Peyer's patch (tissue), 4 donors: ENCODE data around the gene OS9. TPM values are rescaled to one million over a fixed set of nuclear protein-coding genes. Genes with fewer than 3 reads are reported as not detected.

Source experiments
- DNase-seq, 3 donors: peaks; one replicate each; pipeline ENCODE4 v3.0.0-alpha.2; 2017 to 2019
- H3K27ac ChIP-seq, 4 donors: fragments of 200-600 bp; sonication (generic); one replicate each; pipeline ENCODE4 v1.5.1; 2016 to 2019
- H3K27me3 ChIP-seq, 2 donors: fragments of 200-600 bp; sonication (generic); one replicate each; pipeline ENCODE4 v1.5.1; 2019
- H3K36me3 ChIP-seq, 3 donors: fragments of 200-600 bp; sonication (generic); one replicate each; pipeline ENCODE4 v1.5.1; 2016 to 2019
- H3K4me1 ChIP-seq, 4 donors: fragments of 200-600 bp; sonication (generic); one replicate each; pipeline ENCODE4 v1.5.1; 2016 to 2019
- H3K4me3 ChIP-seq, 4 donors: fragments of 200-600 bp; sonication (generic); 1 replicate in 3 of 4; 2 replicates in 1 of 4; pipeline ENCODE4 v1.5.1; 2016 to 2019; ENCODE audit warnings: mild to moderate bottlenecking in 1 of 4
- H3K9me3 ChIP-seq, 4 donors: fragments of 200-600 bp; sonication (generic); one replicate each; pipeline ENCODE4 v1.5.1; 2016 to 2019; ENCODE audit warnings: mild to moderate bottlenecking in 1 of 4
- CTCF ChIP-seq, 6 experiments: fragments of 450-650 bp in 4 of 6; fragments of 200-600 bp in 2 of 6; sonication (generic) in 1 of 6; IDR thresholded peaks; one replicate each; pipeline ENCODE4 v1.5.1; 2017 to 2019; ENCODE audit warnings: antibody characterized with exemption in 6 of 6, mild to moderate bottlenecking in 3 of 6, moderate library complexity in 1 of 6
- POLR2A ChIP-seq, 2 donors: fragments of 450-650 bp; IDR thresholded peaks; one replicate each; pipeline ENCODE4 v1.5.1; 2017; ENCODE audit warnings: antibody characterized with exemption in 2 of 2, mild to moderate bottlenecking in 2 of 2, moderate library complexity in 2 of 2
- total RNA-seq, 4 donors: library from RNA; depleted of rRNA; stranded (reverse); fragments of >200 nt; gene quantifications; one replicate each; pipeline ENCODE4 v1.1.0, GENCODE V29; 2016

Gene OS9
- total RNA-seq, 4 donors from 2014 or later, result 275 to 353 (median 292) TPM

DNA sequence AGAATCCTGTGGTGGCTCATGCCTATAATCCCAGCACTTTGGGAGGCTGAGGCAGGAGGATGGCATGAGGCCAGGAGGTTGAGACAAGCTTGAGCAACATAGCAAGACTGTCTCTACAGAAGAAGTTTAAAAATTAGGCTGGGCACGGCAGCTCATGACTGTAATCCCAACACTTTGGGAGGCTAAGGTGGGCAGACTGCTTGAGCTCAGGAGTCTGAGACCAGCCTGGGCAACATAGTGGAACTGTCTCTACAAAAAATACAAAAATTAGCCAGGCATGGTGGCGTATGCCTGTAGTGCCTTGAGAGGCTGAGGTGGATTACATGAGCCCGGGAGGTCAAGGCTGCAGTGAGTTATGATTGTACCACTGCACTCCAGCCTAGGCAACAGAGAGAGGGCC lies 73.9 kb downstream of the OS9 start:
- H3K9me3 ChIP-seq, result no peaks in the 10 kb centered on the region
- no peaks in the 10 kb centered on the region for H3K36me3 ChIP-seq
- H3K27me3 ChIP-seq, result peaks cover 0 to 13% of the 10 kb centered on the region in 2 donors
- peaks cover 0 to 37% (median 25%) of the 10 kb centered on the region in 4 donors for H3K4me1 ChIP-seq
- H3K4me3 ChIP-seq, result no peak overlapping the region
- TF ChIP-seq POLR2A (IDR thresholded peaks at IDR 0.05) (no peak), CTCF (IDR thresholded peaks at IDR 0.05) (no peak)
- no peak overlapping the region for H3K27ac ChIP-seq
- no peak for DNase-seq

- H3K27me3 ChIP-seq, result peaks cover 0 to 13% of the 10 kb centered on the region in 2 donors
- H3K4me3 ChIP-seq, result no peak overlapping the region
- TF ChIP-seq POLR2A (IDR thresholded peaks at IDR 0.05) (no peak), CTCF (IDR thresholded peaks at IDR 0.05) (no peak)
- no peak for DNase-seq
- H3K9me3 ChIP-seq, result no peaks in the 10 kb centered on the region
- H3K36me3 ChIP-seq, result no peaks in the 10 kb centered on the region
- no peak overlapping the region for H3K27ac ChIP-seq
- H3K4me1 ChIP-seq, result peaks cover 0 to 34% (median 24%) of the 10 kb centered on the region in 4 donors
Observed at GRCh38 chr12:57769594-57769993, 75.7 kb downstream of the OS9 start.

DNA sequence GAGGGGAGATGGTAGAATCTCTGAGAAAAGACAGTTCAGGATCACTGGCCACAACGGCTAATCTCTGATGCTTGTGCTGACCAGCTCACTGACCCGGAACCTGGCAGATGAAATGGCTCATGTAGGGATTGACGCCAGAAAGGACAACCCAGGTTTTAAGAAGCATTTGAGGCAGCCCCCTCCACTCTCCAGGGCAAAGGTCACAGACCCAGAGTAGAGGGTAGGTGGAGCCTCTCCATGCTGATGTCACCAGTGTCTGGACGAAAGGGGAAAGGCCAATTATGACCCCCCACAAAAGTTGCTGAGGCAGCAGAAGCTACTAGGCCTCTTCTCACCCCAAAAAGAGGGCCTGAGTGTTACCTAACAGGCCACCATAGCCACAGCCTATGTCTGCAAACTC lies 76.8 kb downstream of the OS9 start:
- Histone ChIP-seq H3K4me3 (no peak overlapping the region), H3K4me1 (peaks cover 0 to 23% (median 14%) of the 10 kb centered on the region in 4 donors), H3K9me3 (no peaks in the 10 kb centered on the region), H3K36me3 (no peaks in the 10 kb centered on the region), H3K27ac (no peak overlapping the region), H3K27me3 (peaks cover 0 to 11% of the 10 kb centered on the region in 2 donors)
- no peak for DNase-seq
- no peak for TF ChIP-seq CTCF (IDR thresholded peaks at IDR 0.05)
- TF ChIP-seq POLR2A (IDR thresholded peaks at IDR 0.05), result no peak

Other genes with a start within 250 kb of the OS9 start
- not detected for gene INHBE, start 238.8 kb upstream of the OS9 start, total RNA-seq
- 1 to 10 TPM in 2 of 4 donors, under 1 TPM in 2; 0.67 to 2.1 (median 1.3) TPM for gene GLI1, start 234.3 kb upstream of the OS9 start, total RNA-seq
- 100 to 1,000 TPM in 1 of 4 donors, 10 to 100 TPM in 3; 16.5 to 220 (median 28.2) TPM for gene ARHGAP9, start 214.3 kb upstream of the OS9 start, total RNA-seq
- gene MARS1, start 206.1 kb upstream of the OS9 start, total RNA-seq, result 10 to 100 TPM; 40.6 to 97.4 (median 63.5) TPM
- 10 to 100 TPM in 3 of 4 donors, 1 to 10 TPM in 1; 9.1 to 44.6 (median 24.0) TPM for gene DDIT3, start 173.6 kb upstream of the OS9 start, total RNA-seq
- gene MBD6, start 171.3 kb upstream of the OS9 start, total RNA-seq, result 100 to 1,000 TPM in 1 of 4 donors, 10 to 100 TPM in 3; 38.0 to 144 (median 71.5) TPM
- gene DCTN2, start 146.9 kb upstream of the OS9 start, total RNA-seq, result 100 to 1,000 TPM; 161 to 326 (median 229) TPM
- 1 to 10 TPM in 2 of 4 donors, under 1 TPM in 2; 0.35 to 2.5 (median 1.4) TPM for gene KIF5A, start 144.1 kb upstream of the OS9 start, total RNA-seq
- 10 to 100 TPM in 3 of 4 donors, 1 to 10 TPM in 1; 9.1 to 52.6 (median 37.9) TPM for gene PIP4K2C, start 102.9 kb upstream of the OS9 start, total RNA-seq
- gene DTX3, start 89.3 kb upstream of the OS9 start, total RNA-seq, result 10 to 100 TPM in 3 of 4 donors, 1 to 10 TPM in 1; 4.2 to 15.7 (median 11.5) TPM
- 10 to 100 TPM in 2 of 4 donors, 1 to 10 TPM in 2; 5.1 to 44.6 (median 8.7) TPM for gene ARHGEF25, start 82.7 kb upstream of the OS9 start, total RNA-seq
- gene B4GALNT1, start 60.9 kb upstream of the OS9 start, total RNA-seq, result under 1 TPM in 1 of 4 donors, not detected in 3; 0.40 TPM
- gene AGAP2, start 44.6 kb downstream of the OS9 start, total RNA-seq, result 1 to 10 TPM; 2.5 to 9.1 (median 3.1) TPM
- 10 to 100 TPM; 45.7 to 65.7 (median 55.6) TPM for gene TSPAN31, start 50.9 kb downstream of the OS9 start, total RNA-seq
- gene CDK4, start 58.2 kb downstream of the OS9 start, total RNA-seq, result 10 to 100 TPM; 14.7 to 97.4 (median 28.8) TPM
- 10 to 100 TPM in 2 of 4 donors, 1 to 10 TPM in 2; 7.4 to 17.2 (median 10.6) TPM for gene MARCHF9, start 61.0 kb downstream of the OS9 start, total RNA-seq
- gene CYP27B1, start 72.9 kb downstream of the OS9 start, total RNA-seq, result 1 to 10 TPM in 1 of 4 donors, not detected in 3; 1.7 TPM
- 10 to 100 TPM in 1 of 4 donors, 1 to 10 TPM in 3; 1.2 to 26.4 (median 8.0) TPM for gene METTL1, start 78.0 kb downstream of the OS9 start, total RNA-seq
- gene EEF1AKMT3, start 78.5 kb downstream of the OS9 start, total RNA-seq, result 1 to 10 TPM; 1.4 to 7.4 (median 2.7) TPM
- 10 to 100 TPM in 3 of 4 donors, 1 to 10 TPM in 1; 9.4 to 21.2 (median 13.7) TPM for gene TSFM, start 88.7 kb downstream of the OS9 start, total RNA-seq
- 10 to 100 TPM; 12.4 to 20.8 (median 16.8) TPM for gene AVIL, start 124.6 kb downstream of the OS9 start, total RNA-seq
- gene CTDSP2, start 152.6 kb downstream of the OS9 start, total RNA-seq, result 100 to 1,000 TPM in 3 of 4 donors, 10 to 100 TPM in 1; 87.5 to 196 (median 128) TPM
- gene ATP23, start 247.4 kb downstream of the OS9 start, total RNA-seq, result 10 to 100 TPM in 2 of 4 donors, 1 to 10 TPM in 1, not detected in 1; 5.9 to 29.2 (median 12.5) TPM